ENCODE measurements around the gene SOCS3. TPM values are rescaled to one million over a fixed set of nuclear protein-coding genes. Genes with fewer than 3 reads are reported as not detected.

Gene SOCS3
- total RNA-seq, 3 donors from 2014 or later (not counting 1 experiment from before 2014, with no cell fraction given) = 39.0 to 47.9 (median 43.6) TPM

GRCh38 chr17:78407387-78408000, 47.6 kb upstream of the SOCS3 start:
- Histone ChIP-seq H3K27ac (ENCODE audit: low read length) (no peak overlapping the region), H3K4me1 (ENCODE audit: control insufficient read depth, insufficient read depth, low read length) (peaks cover 19% of the 10 kb centered on the region), H3K27me3 (ENCODE audit: control insufficient read depth, insufficient read depth, low read length) (no peaks in the 10 kb centered on the region), H3K9me3 (ENCODE audit: control insufficient read depth, insufficient read depth, low read length) (no peaks in the 10 kb centered on the region), H3K4me3 (ENCODE audit: low read length) (no peak overlapping the region), H3K36me3 (ENCODE audit: control insufficient read depth, insufficient read depth, low read length) (peaks cover 50% of the 10 kb centered on the region)
- intact Hi-C loops (cut with micrococcal nuclease) = no loop called here
- no peak for DNase-seq
- Mint-ChIP-seq H3K27me3 (ENCODE audit: low read depth in 2 of 2) (no peaks in the 10 kb centered on the region), H3K36me3 (no peaks in the 10 kb centered on the region), H3K9me3 (no peaks in the 10 kb centered on the region), H3K4me1 (peaks cover 28 to 46% of the 10 kb centered on the region in 2 donors), H3K4me3 (no peak overlapping the region), H3K27ac (peak overlapping the region; percentile 48 to 72)
- no peak for TF ChIP-seq CTCF (IDR thresholded peaks at IDR 0.05)
- 90% methylated on average over 7 of the region's 7 CpGs for WGBS (ENCODE audit: insufficient coverage)
- no peak for ATAC-seq

GRCh38 chr17:78406920-78407319, 47.0 kb upstream of the SOCS3 start:
- Mint-ChIP-seq H3K27ac (peak overlapping the region in 1 of 2 donors; percentile 22), H3K4me1 (peaks cover 22 to 41% of the 10 kb centered on the region in 2 donors), H3K4me3 (no peak overlapping the region), H3K27me3 (ENCODE audit: low read depth in 2 of 2) (no peaks in the 10 kb centered on the region), H3K9me3 (no peaks in the 10 kb centered on the region), H3K36me3 (no peaks in the 10 kb centered on the region)
- H3K36me3 ChIP-seq (ENCODE audit: control insufficient read depth, insufficient read depth, low read length) = peaks cover 52% of the 10 kb centered on the region
- H3K4me3 ChIP-seq (ENCODE audit: low read length) = no peak overlapping the region
- intact Hi-C loops (cut with micrococcal nuclease) = no loop called here
- DNase-seq (no peak), ATAC-seq (no peak)
- WGBS (ENCODE audit: insufficient coverage) = 93% methylated on average over 8 of the region's 8 CpGs
- no peak overlapping the region for H3K27ac ChIP-seq (ENCODE audit: low read length)
- no peak for TF ChIP-seq CTCF (IDR thresholded peaks at IDR 0.05)
- H3K4me1 ChIP-seq (ENCODE audit: control insufficient read depth, insufficient read depth, low read length) = peaks cover 13% of the 10 kb centered on the region
- H3K9me3 ChIP-seq (ENCODE audit: control insufficient read depth, insufficient read depth, low read length) = no peaks in the 10 kb centered on the region
- no peaks in the 10 kb centered on the region for H3K27me3 ChIP-seq (ENCODE audit: control insufficient read depth, insufficient read depth, low read length)

- H3K27me3 ChIP-seq (ENCODE audit: control insufficient read depth, insufficient read depth, low read length) = no peaks in the 10 kb centered on the region
- no peak for TF ChIP-seq CTCF (IDR thresholded peaks at IDR 0.05)
- peak in 1 of 3 donors; percentile 22 for ATAC-seq
- intact Hi-C loops (cut with micrococcal nuclease) = no loop called here
- H3K27ac ChIP-seq (ENCODE audit: low read length) = no peak overlapping the region
- H3K27me3 Mint-ChIP-seq (ENCODE audit: low read depth in 2 of 2) = no peaks in the 10 kb centered on the region
- H3K4me1 ChIP-seq (ENCODE audit: control insufficient read depth, insufficient read depth, low read length) = peaks cover 13% of the 10 kb centered on the region
- H3K27ac Mint-ChIP-seq = peak overlapping the region in 1 of 2 donors; percentile 22
- DNase-seq = no peak
- WGBS (ENCODE audit: insufficient coverage) = 95% methylated on average over 6 of the region's 6 CpGs
- peaks cover 22 to 41% of the 10 kb centered on the region in 2 donors for H3K4me1 Mint-ChIP-seq
- peaks cover 57% of the 10 kb centered on the region for H3K36me3 ChIP-seq (ENCODE audit: control insufficient read depth, insufficient read depth, low read length)
- H3K9me3 Mint-ChIP-seq = no peaks in the 10 kb centered on the region
- no peaks in the 10 kb centered on the region for H3K9me3 ChIP-seq (ENCODE audit: control insufficient read depth, insufficient read depth, low read length)
- H3K36me3 Mint-ChIP-seq = no peaks in the 10 kb centered on the region
- no peak overlapping the region for H3K4me3 ChIP-seq (ENCODE audit: low read length)
- H3K4me3 Mint-ChIP-seq = no peak overlapping the region
Observed at GRCh38 chr17:78406396-78406795, 46.5 kb upstream of the SOCS3 start.

- no peak overlapping the region for H3K27ac Mint-ChIP-seq
- Histone ChIP-seq H3K4me1 (ENCODE audit: control insufficient read depth, insufficient read depth, low read length) (peaks cover 7% of the 10 kb centered on the region), H3K9me3 (ENCODE audit: control insufficient read depth, insufficient read depth, low read length) (no peaks in the 10 kb centered on the region), H3K36me3 (ENCODE audit: control insufficient read depth, insufficient read depth, low read length) (peaks cover 75% of the 10 kb centered on the region), H3K4me3 (ENCODE audit: low read length) (no peak overlapping the region), H3K27ac (ENCODE audit: low read length) (no peak overlapping the region), H3K27me3 (ENCODE audit: control insufficient read depth, insufficient read depth, low read length) (no peaks in the 10 kb centered on the region)
- no peak overlapping the region for H3K4me3 Mint-ChIP-seq
- no peak for TF ChIP-seq CTCF (IDR thresholded peaks at IDR 0.05)
- H3K27me3 Mint-ChIP-seq (ENCODE audit: low read depth in 2 of 2) = no peaks in the 10 kb centered on the region
- intact Hi-C loops (cut with micrococcal nuclease) = no loop called here
- ATAC-seq = no peak
- no peak for DNase-seq
- no peaks in the 10 kb centered on the region for H3K36me3 Mint-ChIP-seq
- H3K4me1 Mint-ChIP-seq = peaks cover 16 to 26% of the 10 kb centered on the region in 2 donors
- H3K9me3 Mint-ChIP-seq = no peaks in the 10 kb centered on the region
- 98% methylated on average over 14 of the region's 14 CpGs for WGBS (ENCODE audit: insufficient coverage)
Observed at GRCh38 chr17:78403822-78404221, 43.9 kb upstream of the SOCS3 start.

Measured in natural killer cell (primary cell).